Measurements from ENCODE around the gene PLEKHH1. TPM values are rescaled to one million over a fixed set of nuclear protein-coding genes. Genes with fewer than 3 reads are reported as not detected.
A peak's percentile ranks its signal among the peaks of the same experiment; 100 is the strongest.
"Not testable (repeated sequence)": the region's sequence is repeated elsewhere in the genome, so short reads cannot be mapped to it uniquely, and the experiment has no call there.

The PLEKHH1 gene
- total RNA-seq, 2 experiments from 2014 or later: 0.16 to 0.53 TPM

- TF ChIP-seq CTCF (IDR thresholded peaks at IDR 0.05): no peak
- Mint-ChIP-seq H3K4me3 (no peak overlapping the region), H3K27me3 (peaks cover 71% of the 10 kb centered on the region), H3K36me3 (ENCODE audit: low read depth) (no peaks in the 10 kb centered on the region), H3K27ac (no peak overlapping the region), H3K9me3 (peaks cover under 1% of the 10 kb centered on the region), H3K4me1 (ENCODE audit: low read depth) (peaks cover 10% of the 10 kb centered on the region)
- Histone ChIP-seq H3K9me3 (ENCODE audit: control insufficient read depth in 1 of 2, insufficient read depth in 1 of 2, low read length in 2 of 2) (no peaks in the 10 kb centered on the region), H3K4me3 (ENCODE audit: low read length) (no peak overlapping the region), H3K27ac (ENCODE audit: low read depth in 1 of 2, low read length in 2 of 2) (no peak overlapping the region), H3K36me3 (ENCODE audit: insufficient read depth, low read length) (no peaks in the 10 kb centered on the region), H3K27me3 (ENCODE audit: control insufficient read depth in 1 of 2, insufficient read depth in 2 of 2, low read length in 2 of 2) (peaks cover 8 to 12% of the 10 kb centered on the region in 2 experiments), H3K4me1 (ENCODE audit: insufficient read depth, low read length) (peaks cover 10% of the 10 kb centered on the region)
- ChIA-PET CTCF (interaction anchor here (1.2 kb wide), 1 partner anchor 32 kb away, joined by 3 read pairs; no protein-coding TSS in a partner anchor), POLR2A (no interaction called here)
- ATAC-seq (ENCODE audit: poor library complexity): no peak
- intact Hi-C loops (cut with DNase I, micrococcal nuclease): no loop called here
- DNase-seq: no peak
Measured at GRCh38 chr14:67539116-67539515, 6.0 kb downstream of the PLEKHH1 start.

DNA sequence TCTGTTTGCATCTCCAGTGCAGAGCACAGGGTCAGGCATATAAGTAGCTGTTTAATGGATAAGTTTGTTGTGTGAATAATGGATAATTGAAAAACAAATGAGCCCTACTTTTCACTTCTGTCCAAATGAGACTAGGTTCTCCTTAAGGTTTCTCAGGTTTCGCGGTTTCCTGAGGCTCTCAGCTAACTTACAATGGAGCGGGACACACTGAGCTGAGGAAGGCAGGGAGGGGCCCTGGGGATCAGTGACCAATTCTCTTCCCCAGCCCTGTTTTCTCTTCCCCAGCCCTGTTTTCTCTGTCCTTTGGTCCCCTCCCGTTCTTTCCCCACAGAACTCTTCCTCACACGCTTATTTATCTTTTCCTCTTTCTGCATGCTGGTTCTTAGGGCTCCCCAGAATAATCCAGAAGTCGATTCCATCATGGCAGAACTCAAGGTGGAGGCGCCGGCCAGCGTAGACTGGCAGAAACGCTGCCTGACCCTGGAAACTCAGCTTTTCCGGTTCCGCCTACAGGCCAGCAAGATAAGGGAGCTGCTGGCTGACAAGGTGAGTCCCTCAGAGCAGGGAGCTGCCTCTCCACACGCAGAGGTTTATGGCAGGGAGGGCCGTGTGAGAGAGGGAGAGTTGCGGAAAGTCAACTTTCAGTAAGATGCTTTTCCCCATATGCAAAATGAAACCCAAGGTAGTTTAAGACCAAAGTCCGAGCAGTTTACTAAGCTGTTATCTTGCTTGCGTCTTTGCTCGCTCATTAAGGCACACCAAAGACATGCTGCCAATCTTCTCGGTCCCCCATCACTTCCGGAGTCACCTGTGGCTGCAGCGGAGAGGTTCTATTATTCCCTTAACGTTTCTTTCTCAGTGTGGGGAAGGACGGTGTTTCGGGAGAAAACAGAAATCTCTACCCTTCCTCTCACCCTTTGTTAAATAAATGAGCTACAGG is 8.6 kb downstream of the PLEKHH1 start:
- H3K36me3 ChIP-seq (ENCODE audit: insufficient read depth, low read length): no peaks in the 10 kb centered on the region
- TF ChIP-seq CTCF (IDR thresholded peaks at IDR 0.05): no peak
- no peak overlapping the region for H3K27ac ChIP-seq (ENCODE audit: low read depth in 1 of 2, low read length in 2 of 2)
- intact Hi-C loops (cut with DNase I, micrococcal nuclease): no loop called here
- Mint-ChIP-seq H3K9me3 (peaks cover 3% of the 10 kb centered on the region), H3K27ac (no peak overlapping the region), H3K36me3 (ENCODE audit: low read depth) (no peaks in the 10 kb centered on the region), H3K4me3 (peak overlapping the region; percentile 79), H3K4me1 (ENCODE audit: low read depth) (peaks cover 10% of the 10 kb centered on the region), H3K27me3 (peaks cover 61% of the 10 kb centered on the region)
- CTCF ChIA-PET: no interaction called here
- peak in 2 of 14 experiments; percentile 29 to 40 for DNase-seq
- H3K27me3 ChIP-seq (ENCODE audit: control insufficient read depth in 1 of 2, insufficient read depth in 2 of 2, low read length in 2 of 2): peaks cover 6 to 12% of the 10 kb centered on the region in 2 experiments
- no peaks in the 10 kb centered on the region for H3K9me3 ChIP-seq (ENCODE audit: control insufficient read depth in 1 of 2, insufficient read depth in 1 of 2, low read length in 2 of 2)
- POLR2A ChIA-PET: interaction anchor here (0.7 to 1.3 kb wide), 2 partner anchors 30 to 78 kb away, joined by 3 to 4 read pairs; no protein-coding TSS in a partner anchor
- peak overlapping the region; percentile 27 for H3K4me3 ChIP-seq (ENCODE audit: low read length)
- ATAC-seq (ENCODE audit: poor library complexity): peak; percentile 21
- peaks cover 10% of the 10 kb centered on the region for H3K4me1 ChIP-seq (ENCODE audit: insufficient read depth, low read length)

- CTCF ChIA-PET; H3K27ac Mint-ChIP-seq; H3K4me3 Mint-ChIP-seq; H3K4me3 ChIP-seq (ENCODE audit: low read length); ATAC-seq (ENCODE audit: poor library complexity); DNase-seq; H3K27ac ChIP-seq (ENCODE audit: low read depth in 1 of 2, low read length in 2 of 2); H3K36me3 Mint-ChIP-seq (ENCODE audit: low read depth); intact Hi-C loops (cut with DNase I, micrococcal nuclease); H3K9me3 ChIP-seq (ENCODE audit: control insufficient read depth in 1 of 2, insufficient read depth in 1 of 2, low read length in 2 of 2); H3K36me3 ChIP-seq (ENCODE audit: insufficient read depth, low read length); H3K9me3 Mint-ChIP-seq; POLR2A ChIA-PET: not testable (repeated sequence)
- Histone ChIP-seq H3K4me1 (ENCODE audit: insufficient read depth, low read length) (peaks cover 10% of the 10 kb centered on the region), H3K27me3 (ENCODE audit: control insufficient read depth in 1 of 2, insufficient read depth in 2 of 2, low read length in 2 of 2) (peaks cover 6 to 12% of the 10 kb centered on the region in 2 experiments)
- Mint-ChIP-seq H3K4me1 (ENCODE audit: low read depth) (peaks cover 10% of the 10 kb centered on the region), H3K27me3 (peaks cover 60% of the 10 kb centered on the region)
Measured at GRCh38 chr14:67542620-67543019, 9.5 kb downstream of the PLEKHH1 start.

All from CD4-positive, alpha-beta T cell (primary cell).